Measurements from ENCODE around the gene CCDC92B.

DNA sequence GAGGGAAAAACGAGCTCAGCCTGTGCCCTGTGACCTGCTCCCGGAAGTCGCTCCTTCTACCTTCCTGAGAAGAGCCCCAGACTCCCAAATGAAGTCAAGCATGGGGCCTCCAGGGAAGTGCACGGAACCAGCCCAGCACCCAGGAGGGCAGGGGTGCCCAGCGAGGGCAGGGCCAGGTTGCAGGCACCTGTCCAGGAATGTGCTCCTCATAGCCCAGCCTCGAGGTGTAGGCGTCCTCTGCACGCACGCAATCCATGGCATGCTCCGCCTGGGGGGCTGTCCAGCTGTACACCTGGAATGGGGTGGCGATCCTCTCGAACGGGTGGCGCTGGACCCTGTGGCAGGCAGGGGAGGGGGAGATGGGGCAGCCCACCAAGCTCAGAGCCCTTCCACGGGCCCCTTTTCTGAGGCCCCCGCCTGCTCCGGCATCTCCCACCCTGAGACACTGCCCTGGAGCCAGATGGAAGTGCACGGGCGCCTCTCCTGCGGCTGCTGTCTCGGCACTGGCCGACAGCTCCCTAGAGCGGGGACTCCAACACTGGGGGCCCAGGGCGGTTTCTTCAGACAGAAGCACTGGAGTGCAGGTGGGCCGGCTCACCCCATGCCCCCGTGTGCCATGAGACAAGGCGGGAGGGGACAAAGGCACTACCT is 48.8 kb downstream of the CCDC92B start:
- no peak for TF ChIP-seq CTCF (IDR thresholded peaks at IDR 0.05; ENCODE audit: low read depth, low read length)
- TF ChIP-seq EZH2phosphoT487 (IDR thresholded peaks at IDR 0.05; ENCODE audit: low read depth): no peak

Data from OCI-LY3 (cell line).